ENCODE results near the gene AMMECR1.
A peak's percentile ranks its signal among the peaks of the same experiment; 100 is the strongest.
"Not testable (repeated sequence)": the region's sequence is repeated elsewhere in the genome, so short reads cannot be mapped to it uniquely, and the experiment has no call there.

AMMECR1 gene

GRCh38 chrX:110251961-110252360, 65.9 kb downstream of the AMMECR1 start:
- no peak for DNase-seq

GRCh38 chrX:110251526-110251925, 66.4 kb downstream of the AMMECR1 start:
- no peak for DNase-seq

GRCh38 chrX:110250847-110251246, 67.0 kb downstream of the AMMECR1 start:
- DNase-seq: no peak

GRCh38 chrX:110248578-110248977, 69.3 kb downstream of the AMMECR1 start:
- no peak for DNase-seq

- DNase-seq: no peak
Measured at GRCh38 chrX:110245011-110245410, 72.9 kb downstream of the AMMECR1 start.

GRCh38 chrX:110242371-110242770, 75.5 kb downstream of the AMMECR1 start:
- no peak for DNase-seq

- peak in 1 of 3 experiments; percentile 6 for DNase-seq
Measured at GRCh38 chrX:110241816-110242215, 76.1 kb downstream of the AMMECR1 start.

- DNase-seq: not testable (repeated sequence)
Measured at GRCh38 chrX:110238259-110238658, 79.6 kb downstream of the AMMECR1 start.

GRCh38 chrX:110231485-110231884, 86.4 kb downstream of the AMMECR1 start:
- DNase-seq: not testable (repeated sequence)

- peak in 1 of 3 experiments; percentile 46 for DNase-seq
Measured at GRCh38 chrX:110229497-110230111, 88.3 kb downstream of the AMMECR1 start.

GRCh38 chrX:110228453-110228852, 89.4 kb downstream of the AMMECR1 start:
- DNase-seq: no peak

- no peak for DNase-seq
Measured at GRCh38 chrX:110226931-110227330, 91.0 kb downstream of the AMMECR1 start.

- no peak for DNase-seq
Measured at GRCh38 chrX:110224926-110225617, 92.8 kb downstream of the AMMECR1 start.

- no peak for DNase-seq
Measured at GRCh38 chrX:110222497-110223257, 95.2 kb downstream of the AMMECR1 start.

- DNase-seq: no peak
Measured at GRCh38 chrX:110219920-110220319, 98.0 kb downstream of the AMMECR1 start.

GRCh38 chrX:110218591-110218990, 99.3 kb downstream of the AMMECR1 start:
- no peak for DNase-seq

- DNase-seq: no peak
Measured at GRCh38 chrX:110216027-110216426, 101.9 kb downstream of the AMMECR1 start.

- no peak for DNase-seq
Measured at GRCh38 chrX:110215411-110215810, 102.5 kb downstream of the AMMECR1 start.

- DNase-seq: no peak
Measured at GRCh38 chrX:110214684-110215083, 103.2 kb downstream of the AMMECR1 start.

GRCh38 chrX:110213183-110213582, 104.7 kb downstream of the AMMECR1 start:
- no peak for DNase-seq

GRCh38 chrX:110212299-110212698, 105.6 kb downstream of the AMMECR1 start:
- no peak for DNase-seq

- DNase-seq: peak in 1 of 3 experiments; percentile 16
Measured at GRCh38 chrX:110211340-110211739, 106.5 kb downstream of the AMMECR1 start.

- DNase-seq: peak in 2 of 3 experiments; percentile 66 to 93
Measured at GRCh38 chrX:110210417-110211139, 107.3 kb downstream of the AMMECR1 start.
